ENCODE data around the gene UBD.

The UBD gene

DNA sequence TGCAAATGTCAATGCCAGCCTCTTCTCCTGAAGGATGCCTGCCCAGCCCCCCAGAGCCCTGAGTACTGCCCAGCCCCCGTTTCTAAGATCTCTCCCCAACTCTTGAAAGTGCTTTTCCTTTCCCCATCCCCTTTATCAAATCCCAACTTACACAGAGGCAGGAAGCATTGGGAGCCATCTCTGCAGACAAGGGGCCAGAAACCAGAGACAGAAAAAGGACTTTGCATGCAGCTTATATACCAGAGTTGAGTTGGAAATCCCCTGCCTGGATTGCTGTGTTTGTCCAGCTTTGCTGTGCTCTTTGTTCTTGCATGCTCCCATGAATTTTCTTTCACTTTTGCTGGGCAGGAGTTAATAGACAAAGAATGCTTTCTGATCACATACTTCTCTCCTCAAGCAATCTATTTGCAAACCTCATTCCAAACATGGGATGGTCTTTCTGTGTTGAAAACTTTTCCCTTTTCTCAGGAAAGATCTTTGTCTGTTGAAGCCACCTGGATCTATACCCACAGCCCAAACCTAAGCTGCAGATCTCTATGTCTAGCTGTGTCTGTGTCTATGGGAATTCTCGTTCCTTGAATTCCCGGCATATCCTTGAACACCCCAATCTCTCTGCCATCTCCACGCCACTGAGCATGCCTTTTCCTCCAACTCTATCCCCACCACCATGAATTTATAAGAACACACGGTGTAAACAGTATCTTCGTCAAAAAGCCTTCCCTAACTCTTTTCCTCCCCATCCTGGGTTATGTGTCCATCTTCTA, at the start of gene UBD:
Gene UBD, minus strand, starts transcription at position 209 of the 764 bp plus-strand sequence. Its CDS starts 31 bp downstream, at position 178.
- DNase-seq, result no peak

DNA sequence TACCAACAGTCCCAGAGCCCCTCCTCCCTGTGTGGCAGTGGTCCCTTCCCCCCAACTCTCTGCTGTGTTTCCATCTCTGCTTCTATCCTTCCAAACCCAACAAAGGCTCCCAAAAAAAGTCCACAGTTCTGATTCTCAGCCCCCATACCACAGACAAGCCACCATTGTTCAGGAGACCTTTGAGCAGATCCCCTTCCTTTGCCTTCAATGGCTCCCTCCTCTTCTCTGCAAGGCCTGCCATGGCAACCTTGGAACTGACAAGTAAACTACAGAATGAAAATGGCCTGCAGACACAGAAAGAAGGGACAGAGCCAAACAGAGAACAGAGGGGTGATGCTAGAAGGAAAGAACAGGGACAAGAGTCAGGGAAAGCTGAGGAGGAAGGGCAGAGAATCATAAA, 48.6 kb upstream of the UBD start:
- DNase-seq, result no peak

DNA sequence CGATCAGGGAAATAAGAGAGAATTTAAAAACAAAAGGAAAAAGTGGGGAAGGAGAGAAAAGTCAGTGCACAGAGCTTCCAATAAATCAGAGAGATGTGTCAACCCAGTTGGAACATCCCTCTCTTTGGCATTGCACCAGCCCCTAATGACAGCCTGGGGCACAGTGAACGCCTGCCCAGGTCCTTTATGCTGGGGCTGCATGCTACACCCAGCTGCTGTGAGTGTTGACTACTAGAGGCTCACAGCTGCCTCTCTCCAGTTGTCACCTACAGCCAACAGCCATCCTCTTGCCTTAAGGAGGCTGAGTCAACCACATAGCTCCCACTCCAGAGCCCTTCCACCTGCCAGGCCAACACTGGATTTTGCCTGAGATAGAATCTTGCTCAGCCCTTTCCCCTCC, 44.4 kb upstream of the UBD start:
- no peak for DNase-seq

DNA sequence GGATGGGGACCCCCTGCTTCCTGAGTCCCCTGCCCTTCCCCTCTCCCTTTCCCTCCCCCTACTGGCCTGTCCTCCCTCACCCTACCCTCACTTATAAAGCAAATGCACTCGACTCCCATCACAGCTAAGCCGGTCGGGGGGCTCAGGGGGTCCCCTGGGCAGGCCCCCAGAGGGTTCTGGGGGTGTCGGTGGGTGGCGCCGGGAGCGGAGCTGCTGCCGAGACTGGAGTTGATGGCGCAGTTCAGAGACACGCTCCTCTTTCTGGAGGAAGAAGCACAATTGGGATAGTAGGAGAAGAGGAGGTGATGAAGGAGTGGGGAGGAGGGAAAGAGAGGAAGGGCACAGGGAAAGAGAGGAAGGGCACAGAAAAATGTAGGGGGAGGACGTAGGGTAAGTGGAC, 43.9 kb upstream of the UBD start:
- DNase-seq, result no peak

DNA sequence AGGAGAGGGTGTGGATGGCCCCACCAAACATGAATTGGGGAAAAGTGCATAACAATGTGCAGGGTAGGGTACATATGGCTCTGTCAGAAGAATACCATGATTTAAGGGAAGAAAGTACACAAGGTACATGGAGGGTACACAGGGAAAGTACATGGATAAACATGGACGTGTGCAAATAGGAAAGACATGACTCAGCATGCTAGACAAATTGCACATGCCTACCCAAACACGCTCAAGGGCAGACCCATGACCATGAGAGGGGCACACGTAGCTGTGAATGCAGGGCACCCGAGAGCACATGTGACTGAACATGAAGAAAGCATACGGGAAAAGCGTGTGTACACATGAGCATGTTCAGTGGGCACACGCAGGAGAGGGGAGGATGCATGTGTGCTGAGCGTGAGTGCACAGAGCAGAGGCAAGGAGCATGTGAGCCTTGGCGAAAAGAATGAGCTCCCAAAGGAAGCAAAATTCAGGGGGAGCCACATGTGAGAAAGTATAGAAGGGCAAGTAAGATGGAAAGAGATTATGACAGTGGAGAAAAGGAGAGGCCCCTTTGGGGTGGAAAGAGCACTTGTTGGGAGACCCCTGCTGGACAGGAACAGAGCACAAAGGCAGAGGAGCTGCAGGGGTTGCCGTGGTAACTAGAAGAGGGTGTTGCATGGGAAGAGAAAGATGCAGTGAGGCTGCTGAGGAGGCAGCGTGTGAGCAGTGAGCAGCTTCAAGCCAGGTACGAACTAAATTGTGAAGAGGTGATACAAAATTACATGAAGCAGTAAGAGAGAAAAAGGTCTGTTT, 43.2 kb upstream of the UBD start:
- DNase-seq, result peak; percentile 33

DNA sequence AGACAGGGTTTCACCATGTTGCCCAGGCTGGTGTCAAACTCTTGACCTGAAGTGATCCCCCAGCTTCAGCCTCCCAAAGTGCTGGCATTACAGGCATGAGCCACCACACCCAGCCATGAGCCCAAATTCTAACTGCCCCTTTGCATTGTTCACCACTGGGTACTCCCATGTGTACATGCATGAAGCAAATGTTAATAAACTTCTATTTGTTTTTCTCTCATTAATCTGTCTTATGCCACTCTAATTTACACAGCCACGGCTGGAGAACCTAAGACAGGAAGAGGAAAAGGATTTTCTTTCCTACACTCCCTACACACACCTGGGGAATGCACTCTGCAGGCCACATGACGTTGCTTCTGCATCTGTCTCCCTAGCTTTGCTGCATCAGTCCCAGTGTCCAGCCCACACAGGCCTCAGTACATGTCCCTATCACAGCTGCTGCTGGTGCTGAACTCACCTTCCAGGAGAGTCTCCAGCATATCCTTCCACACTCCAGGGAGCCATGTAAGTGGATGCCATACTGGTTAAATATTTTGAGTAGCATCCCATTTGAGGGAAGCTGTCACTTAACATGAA, 38.7 kb upstream of the UBD start:
- DNase-seq, result no peak

DNA sequence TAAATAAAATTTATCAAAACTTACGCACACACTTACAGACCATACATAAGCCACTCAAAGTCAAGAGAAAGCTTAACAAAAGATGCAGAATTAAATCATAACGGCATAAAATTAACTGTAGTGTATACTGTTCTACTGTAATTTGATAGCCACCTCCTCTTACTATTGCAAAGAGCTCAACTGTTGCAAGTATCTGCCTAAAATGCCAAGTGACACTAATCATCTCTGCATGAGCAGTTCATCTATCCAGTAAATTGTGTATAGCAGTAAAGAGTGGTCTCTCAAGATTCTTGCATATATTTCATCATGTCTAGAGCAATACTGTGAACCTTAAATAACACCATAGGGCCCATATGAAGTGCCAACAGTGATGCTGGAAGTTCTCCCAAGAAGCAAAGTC, 37.7 kb upstream of the UBD start:
- no peak for DNase-seq

DNA sequence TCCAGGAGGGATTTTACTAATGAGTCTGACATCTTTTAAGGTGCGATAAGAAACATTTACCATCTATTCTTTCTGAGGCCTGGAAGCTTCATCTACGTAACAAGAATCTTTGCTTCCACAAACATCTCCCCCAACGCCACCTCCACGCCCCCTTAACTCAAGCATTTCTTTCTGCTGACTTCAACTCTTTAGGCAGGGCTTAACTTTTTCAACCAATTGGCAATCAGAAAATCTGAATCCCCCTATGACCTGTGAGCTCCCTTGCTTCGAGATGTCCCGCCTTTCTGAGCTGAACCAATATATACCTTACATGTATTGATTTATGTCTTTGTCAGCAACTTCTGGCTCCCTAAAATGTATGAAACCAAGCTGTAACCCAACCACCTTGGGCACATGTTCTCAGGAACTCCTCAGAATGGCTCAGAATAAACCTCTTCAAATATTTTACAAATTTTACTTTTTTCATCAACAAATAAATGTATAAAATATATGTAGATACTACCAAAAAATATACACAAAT, 36.9 kb upstream of the UBD start:
- DNase-seq, result no peak

DNA sequence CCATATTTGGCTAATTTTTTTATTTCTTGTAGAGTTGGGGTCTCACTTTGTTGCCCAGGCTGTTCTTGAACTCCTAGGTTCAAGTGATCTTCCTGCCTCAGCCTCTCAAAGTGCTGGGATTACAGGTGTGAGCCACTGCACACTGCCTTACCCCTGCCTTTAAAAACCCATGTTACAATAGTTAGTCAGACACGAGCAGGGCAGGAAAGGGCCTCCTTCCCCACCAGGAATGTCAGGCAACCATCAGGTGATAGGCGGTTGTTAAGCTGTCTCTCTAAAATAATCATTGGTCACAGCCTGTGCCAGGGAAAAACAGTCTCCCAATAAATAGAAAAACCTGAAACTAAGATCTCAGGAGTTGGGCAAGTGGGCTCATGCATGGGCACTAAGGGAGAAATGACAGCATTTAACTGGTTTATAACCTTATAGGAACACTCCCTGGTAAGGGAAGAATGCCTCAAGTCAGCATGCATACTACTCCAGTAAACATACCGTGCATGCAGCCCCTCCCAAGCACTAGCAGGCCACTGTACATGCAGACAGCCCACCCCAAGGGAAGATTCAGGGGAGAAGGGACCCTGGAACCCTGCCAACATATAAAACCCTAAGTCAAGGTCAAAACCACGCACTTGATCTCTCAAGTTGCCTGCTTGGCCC, 33.8 kb upstream of the UBD start:
- DNase-seq, result no peak

DNA sequence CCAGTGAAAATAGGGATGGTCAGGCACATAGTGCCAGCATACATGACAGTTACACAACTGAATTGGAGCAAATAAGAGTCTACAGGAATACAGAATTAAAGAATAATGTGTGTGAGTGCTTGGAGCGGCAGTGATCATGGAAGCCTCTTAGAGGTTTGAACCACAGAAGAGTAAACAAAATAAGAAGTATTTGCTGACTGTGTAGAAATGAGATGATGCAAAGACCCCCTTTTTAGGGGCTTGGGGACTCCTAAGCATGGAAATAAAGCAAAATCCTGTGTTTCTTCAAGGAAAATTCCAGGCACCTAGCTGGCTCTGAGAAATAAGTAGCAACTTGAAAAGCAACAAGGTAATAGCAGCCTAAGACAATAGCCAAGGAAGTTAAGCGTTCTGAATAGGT, 32.1 kb upstream of the UBD start:
- DNase-seq, result no peak

DNA sequence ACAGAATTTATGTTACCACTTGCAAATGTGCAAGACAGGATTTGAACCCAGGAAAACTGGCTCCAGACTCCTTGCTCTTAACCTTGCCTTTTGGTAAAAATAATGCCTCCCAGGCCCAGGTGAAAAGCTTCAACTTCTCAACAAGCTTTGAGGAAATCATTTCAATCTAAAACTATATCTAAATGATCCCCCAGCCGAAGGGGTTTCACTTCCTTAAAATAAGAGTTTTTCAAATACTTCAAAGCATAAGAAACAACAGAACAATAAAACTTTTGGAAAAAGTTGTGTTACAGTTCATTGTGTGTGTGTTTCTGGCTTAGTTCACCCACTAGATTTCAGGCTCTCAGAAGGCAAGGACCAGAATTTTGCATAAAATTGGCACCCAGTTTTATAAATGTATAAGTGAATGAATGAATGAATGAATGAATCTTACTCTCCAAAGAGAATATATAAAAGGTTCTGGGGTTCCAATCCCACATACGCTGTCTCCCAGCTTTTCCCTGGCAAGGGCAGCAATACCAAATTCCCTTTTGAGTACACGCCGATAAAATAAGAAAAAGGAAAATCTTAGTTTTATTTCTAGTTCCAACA, 30.8 kb upstream of the UBD start:
- DNase-seq, result no peak

DNA sequence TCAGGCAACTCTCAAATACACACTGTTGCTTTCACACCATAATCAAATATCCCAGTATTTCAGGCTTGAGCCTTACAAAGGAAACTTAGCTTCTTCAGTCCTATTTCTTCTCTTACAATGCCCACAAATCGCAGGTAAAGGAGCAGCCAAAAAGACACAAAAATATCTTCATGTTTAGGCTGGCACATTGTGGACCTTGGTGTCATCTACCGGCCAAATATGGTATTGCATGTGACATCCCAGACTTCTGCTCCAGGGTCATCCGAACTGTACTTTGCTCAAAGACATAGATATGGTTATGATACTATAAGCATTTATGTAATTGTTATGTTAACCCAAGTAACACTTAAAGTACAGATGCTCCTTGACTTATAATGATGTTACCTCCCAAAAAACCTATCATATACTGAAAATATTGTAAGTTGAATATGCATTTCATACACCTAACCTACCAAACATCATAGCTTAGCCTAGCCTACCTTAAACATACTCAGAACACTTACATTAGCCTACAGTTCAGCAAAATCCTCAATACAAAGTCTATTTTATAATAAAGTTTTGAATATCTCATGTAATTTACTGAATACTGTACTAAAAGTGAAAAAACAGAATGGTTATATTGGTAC, 30.0 kb upstream of the UBD start:
- DNase-seq, result peak; percentile 42

DNA sequence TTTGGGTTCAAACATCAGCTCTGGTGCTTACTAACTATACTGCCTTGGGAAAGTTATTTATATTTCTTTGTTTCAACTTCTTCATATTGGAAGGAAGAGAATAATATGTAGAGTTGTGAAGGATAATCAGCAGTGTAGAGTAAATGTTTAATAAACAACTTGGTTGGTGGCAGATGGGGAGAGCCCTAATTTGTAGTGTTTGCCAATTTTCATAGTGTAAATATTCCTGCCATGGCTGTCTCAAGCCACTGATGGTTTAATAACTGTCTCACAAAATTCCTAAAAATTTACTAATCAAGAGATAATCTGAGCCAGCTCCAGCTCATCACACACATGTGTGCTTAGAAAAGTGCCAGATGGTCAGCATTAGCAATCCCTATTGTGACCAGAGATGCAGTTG, 25.3 kb upstream of the UBD start, which contains the start of gene OR2H2:
Gene OR2H2, plus strand, starts transcription at position 301 of the 400 bp plus-strand sequence. CDS start 2,824 bp downstream, outside the sequence.
- no peak for DNase-seq

DNA sequence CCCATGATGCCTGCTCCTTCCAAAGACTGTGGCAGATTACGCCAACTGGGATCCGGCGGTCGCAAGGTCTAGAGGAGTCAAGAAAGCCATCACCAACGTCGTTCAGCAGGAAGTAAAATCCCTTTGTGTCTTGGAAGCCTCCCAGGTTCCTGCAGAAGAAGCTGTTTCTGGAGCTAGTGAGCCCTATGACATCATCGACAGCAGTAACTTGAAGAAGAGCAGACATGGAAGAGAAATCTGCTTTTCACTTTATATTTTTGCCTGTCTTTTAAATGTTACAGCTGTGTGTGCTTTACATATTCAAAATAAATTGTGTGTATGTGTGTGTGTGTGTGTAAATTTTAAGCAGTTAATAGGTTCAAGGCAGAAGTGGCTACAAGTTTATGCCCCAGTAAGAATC, 18.0 kb upstream of the UBD start:
- DNase-seq, result no peak

DNA sequence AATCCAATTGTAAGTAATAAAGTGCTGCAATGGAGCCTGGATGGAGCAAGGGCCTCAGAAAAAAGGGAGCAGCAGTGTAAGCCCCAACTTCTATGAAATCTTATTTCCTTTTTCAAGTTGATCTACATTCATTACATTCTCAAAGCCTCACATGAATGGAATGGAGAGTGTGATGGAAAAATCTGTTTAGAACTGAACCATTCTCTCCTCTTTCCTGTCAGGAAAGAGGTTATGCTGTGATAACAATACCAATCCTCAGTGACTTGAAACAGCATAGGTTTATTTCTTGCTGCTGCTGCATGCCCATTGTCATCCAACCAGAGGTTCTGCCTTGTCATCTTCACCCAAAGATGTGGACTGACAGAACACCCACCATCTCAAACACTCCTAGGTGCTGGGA, 16.5 kb upstream of the UBD start:
- DNase-seq, result no peak

DNA sequence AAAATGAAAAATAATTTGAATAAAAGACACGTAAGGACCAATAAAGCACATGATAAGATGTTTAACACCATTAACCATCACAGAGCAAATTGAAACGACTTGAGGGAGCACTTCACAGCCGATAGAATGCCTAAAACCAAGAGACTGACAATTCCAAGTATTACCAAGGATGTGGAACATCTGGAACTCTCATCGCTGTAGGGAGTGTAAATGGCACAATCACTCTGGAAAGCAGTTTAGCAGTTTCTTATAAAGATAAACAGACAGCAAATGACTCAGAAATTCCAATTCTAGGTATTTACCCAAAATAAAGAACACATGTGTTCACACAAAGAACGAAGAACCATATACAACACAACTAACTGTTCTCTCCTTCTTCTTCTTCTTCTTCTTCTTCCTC, 8.5 kb upstream of the UBD start:
- peak; percentile 4 for DNase-seq

DNA sequence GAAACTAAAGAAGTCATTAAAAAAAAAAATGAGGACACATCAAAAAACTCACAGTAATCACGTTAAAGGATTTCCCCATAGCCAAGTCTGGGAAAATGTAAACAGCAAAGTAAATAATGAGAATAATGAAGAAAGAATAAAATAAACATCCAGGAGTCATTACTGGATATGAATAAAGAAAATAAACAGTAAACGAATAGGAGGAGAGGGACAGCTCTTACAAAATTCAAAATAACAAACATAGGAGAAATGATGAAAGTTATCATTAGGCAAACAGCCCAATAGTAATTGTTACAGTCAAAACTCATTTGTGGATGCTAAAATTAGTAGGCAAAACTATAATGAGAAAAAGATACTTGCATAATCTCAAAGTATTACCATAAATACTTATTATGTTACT, 8.0 kb upstream of the UBD start:
- DNase-seq, result no peak

DNA sequence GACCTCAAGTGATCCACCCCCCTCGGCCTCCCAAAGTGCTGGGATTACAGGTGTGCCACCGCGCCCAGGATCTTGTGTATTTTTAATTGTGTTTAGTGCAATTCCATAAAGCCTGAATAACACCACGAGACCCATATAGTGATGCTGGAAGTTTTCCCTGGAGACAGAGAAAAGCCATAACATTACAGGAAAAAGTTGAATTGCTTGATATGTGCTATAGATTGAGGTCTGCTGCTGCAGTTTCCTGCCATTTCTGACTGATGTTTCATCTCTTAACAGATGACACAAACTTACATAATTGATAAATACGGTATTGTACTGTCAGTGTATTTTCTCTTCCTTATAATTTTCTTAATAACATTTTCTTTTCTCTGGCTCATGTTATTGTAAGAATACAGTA, 7.3 kb upstream of the UBD start:
- no peak for DNase-seq

DNA sequence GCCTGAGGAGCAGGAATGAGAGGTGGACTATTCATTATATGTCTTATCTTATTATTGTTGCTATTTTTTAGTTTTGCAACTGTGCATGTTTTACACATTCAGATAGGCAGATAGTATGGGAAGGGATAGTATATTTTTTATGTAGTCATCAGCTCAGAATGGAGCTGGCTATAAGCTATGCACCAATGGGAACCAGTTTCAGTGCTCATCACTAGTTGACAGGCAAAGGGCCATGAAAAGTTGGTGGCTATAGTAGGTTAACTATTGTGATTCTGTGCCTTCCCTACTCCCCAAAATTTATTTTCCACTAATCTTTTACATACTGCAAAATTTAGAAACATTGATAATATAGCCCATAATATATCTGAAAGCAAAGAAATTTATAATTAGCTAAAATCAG, 5.3 kb upstream of the UBD start:
- no peak for DNase-seq

DNA sequence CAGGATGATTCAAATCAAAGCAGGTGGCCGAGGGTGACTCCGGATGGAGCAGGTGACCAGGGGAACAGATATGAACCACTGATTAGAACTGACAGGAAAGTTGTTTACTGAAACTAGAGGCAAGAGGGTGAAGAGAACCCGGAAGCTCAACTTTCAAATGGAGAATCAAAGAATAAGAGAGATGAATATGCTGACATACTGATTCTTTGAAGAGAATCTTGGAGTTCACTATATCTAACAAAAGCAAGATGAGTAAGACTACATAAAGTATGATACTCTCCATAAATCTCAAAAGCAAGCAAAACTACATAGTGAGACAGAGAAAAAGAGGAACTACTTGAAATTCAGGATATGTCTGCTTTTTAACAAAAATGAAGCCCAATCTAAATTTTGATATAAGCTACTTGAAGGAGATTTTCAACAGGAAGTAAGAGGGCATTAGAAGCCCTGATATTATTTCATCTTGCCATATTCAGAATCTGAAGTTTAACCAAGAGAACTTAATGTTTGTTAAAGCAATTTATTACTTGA, 4.0 kb upstream of the UBD start:
- DNase-seq, result no peak

DNA sequence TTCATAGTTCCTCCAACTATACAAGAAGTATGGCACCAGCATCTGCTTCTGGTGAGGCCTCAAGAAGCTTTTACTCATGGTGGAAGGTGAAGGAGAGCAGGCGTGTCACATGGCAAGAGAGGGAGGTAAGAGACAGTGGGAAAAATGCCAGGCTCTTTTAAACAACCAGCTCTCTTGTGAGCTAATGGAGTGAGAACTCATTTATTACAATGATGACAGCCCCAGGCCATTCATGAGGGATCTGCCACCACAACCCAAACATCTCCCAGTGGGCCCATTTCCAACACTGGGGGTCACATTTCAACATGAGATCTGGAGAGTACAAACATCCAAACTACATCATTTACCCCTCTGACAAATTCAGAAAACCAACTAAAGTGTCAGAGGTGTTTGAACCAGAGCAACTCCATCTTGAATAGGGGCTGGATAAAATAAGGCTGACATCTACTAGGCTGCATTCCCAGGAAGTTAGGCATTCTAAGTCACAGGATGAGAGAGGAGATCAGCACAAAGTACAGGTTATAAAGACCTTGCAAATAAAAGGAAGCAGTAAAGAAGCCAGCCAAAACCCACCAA, 2.2 kb upstream of the UBD start:
- DNase-seq, result no peak

DNA sequence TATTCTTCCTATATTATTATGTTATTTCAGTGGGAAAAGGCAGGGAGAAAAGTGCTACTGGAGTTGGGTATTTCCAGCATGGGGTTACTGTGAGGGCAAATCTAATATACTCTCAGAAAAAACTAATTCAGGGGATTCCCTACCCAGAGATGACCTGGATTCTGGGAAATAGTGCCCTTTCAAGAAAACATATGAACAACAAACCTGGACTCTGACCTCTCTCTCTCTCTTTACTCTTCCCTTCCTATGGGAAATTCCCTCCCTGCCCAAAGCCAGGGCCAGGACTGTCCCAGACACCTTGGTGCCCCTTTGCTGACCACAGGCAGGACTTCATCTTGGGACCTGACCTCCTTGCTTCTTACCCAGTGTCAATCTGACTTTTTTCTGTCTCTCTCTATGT, 1.6 kb upstream of the UBD start:
- no peak for DNase-seq
